Suppressor macrophage treated with lipopolysaccharide for 1 hour (primary cell): ENCODE results near the gene TASOR.
A peak's percentile ranks its signal among the peaks of the same experiment; 100 is the strongest.

Experiments used
- DNase-seq, 3 donors: peaks; one replicate each; pipeline ENCODE4 v3.0.0-alpha.2; 2020 to 2022

TASOR gene

GRCh38 chr3:56681984-56682461 lies 1.0 kb downstream of the TASOR start:
- DNase-seq, result no peak

- peak in 2 of 3 donors; percentile 39 to 53 for DNase-seq
Measured at GRCh38 chr3:56680054-56680580, 2.9 kb downstream of the TASOR start.

- no peak for DNase-seq
Measured at GRCh38 chr3:56677286-56677685, 5.8 kb downstream of the TASOR start.

GRCh38 chr3:56673781-56674457 lies 9.1 kb downstream of the TASOR start:
- no peak for DNase-seq

- DNase-seq, result no peak
Measured at GRCh38 chr3:56667973-56668579, 15.0 kb downstream of the TASOR start.

GRCh38 chr3:56664823-56665222 lies 18.2 kb downstream of the TASOR start:
- DNase-seq, result no peak

GRCh38 chr3:56655709-56656108 lies 27.4 kb downstream of the TASOR start:
- no peak for DNase-seq

- DNase-seq, result no peak
Measured at GRCh38 chr3:56654460-56654859, 28.6 kb downstream of the TASOR start.

GRCh38 chr3:56645407-56645806 lies 37.7 kb downstream of the TASOR start:
- DNase-seq, result no peak

GRCh38 chr3:56633602-56634535 lies 49.2 kb downstream of the TASOR start:
- no peak for DNase-seq
